ENCODE measurements around the gene PHKB. TPM values are rescaled to one million over a fixed set of nuclear protein-coding genes. Genes with fewer than 3 reads are reported as not detected.

PHKB gene
- total RNA-seq, 4 donors from 2014 or later: 62.0 to 164 (median 111) TPM

GRCh38 chr16:47611848-47612493 is 150.8 kb downstream of the PHKB start:
- no peak for DNase-seq
- Histone ChIP-seq H3K4me3 (no peak overlapping the region), H3K27ac (no peak overlapping the region), H3K27me3 (no peaks in the 10 kb centered on the region), H3K4me1 (no peaks in the 10 kb centered on the region), H3K36me3 (no peaks in the 10 kb centered on the region), H3K9me3 (no peaks in the 10 kb centered on the region)
- TF ChIP-seq POLR2A (IDR thresholded peaks at IDR 0.05): no peak
- TF ChIP-seq, protein P1, sequence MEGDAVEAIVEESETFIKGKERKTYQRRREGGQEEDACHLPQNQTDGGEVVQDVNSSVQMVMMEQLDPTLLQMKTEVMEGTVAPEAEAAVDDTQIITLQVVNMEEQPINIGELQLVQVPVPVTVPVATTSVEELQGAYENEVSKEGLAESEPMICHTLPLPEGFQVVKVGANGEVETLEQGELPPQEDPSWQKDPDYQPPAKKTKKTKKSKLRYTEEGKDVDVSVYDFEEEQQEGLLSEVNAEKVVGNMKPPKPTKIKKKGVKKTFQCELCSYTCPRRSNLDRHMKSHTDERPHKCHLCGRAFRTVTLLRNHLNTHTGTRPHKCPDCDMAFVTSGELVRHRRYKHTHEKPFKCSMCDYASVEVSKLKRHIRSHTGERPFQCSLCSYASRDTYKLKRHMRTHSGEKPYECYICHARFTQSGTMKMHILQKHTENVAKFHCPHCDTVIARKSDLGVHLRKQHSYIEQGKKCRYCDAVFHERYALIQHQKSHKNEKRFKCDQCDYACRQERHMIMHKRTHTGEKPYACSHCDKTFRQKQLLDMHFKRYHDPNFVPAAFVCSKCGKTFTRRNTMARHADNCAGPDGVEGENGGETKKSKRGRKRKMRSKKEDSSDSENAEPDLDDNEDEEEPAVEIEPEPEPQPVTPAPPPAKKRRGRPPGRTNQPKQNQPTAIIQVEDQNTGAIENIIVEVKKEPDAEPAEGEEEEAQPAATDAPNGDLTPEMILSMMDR (IDR thresholded peaks at IDR 0.05): no peak
- intact Hi-C loops (cut with DNase I; ENCODE audit: low total_unique reads): no loop called here

GRCh38 chr16:47612711-47613110 is 151.6 kb downstream of the PHKB start:
- Histone ChIP-seq H3K36me3 (no peaks in the 10 kb centered on the region), H3K27ac (no peak overlapping the region), H3K9me3 (no peaks in the 10 kb centered on the region), H3K4me3 (no peak overlapping the region), H3K4me1 (no peaks in the 10 kb centered on the region), H3K27me3 (no peaks in the 10 kb centered on the region)
- intact Hi-C loops (cut with DNase I; ENCODE audit: low total_unique reads): no loop called here
- DNase-seq: no peak
- TF ChIP-seq, protein P1 (IDR thresholded peaks at IDR 0.05): no peak
- no peak for TF ChIP-seq POLR2A (IDR thresholded peaks at IDR 0.05)

DNA sequence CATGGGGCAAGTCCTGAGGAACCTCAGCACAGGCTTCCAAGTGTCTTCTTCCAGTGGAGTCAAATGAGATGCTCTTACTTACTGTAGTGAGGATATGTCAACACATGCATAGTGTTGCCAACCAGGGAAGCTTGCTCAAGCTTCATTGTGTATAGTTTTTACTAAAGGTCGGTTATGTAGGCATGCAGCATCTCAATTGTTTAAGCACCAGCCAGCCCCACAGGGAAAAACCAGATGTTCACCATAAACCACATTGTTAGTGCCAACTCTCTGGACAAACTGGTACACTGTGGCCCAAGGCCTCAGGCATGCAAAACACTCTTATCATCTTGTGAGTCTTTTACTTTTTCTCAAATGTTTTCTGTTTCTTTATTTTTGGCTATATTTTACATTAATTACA is 152.1 kb downstream of the PHKB start:
- H3K9me3 ChIP-seq: no peaks in the 10 kb centered on the region
- no peak overlapping the region for H3K27ac ChIP-seq
- no peaks in the 10 kb centered on the region for H3K4me1 ChIP-seq
- intact Hi-C loops (cut with DNase I; ENCODE audit: low total_unique reads): no loop called here
- TF ChIP-seq POLR2A (IDR thresholded peaks at IDR 0.05): no peak
- TF ChIP-seq, protein P1 (IDR thresholded peaks at IDR 0.05): no peak
- no peaks in the 10 kb centered on the region for H3K36me3 ChIP-seq
- H3K27me3 ChIP-seq: no peaks in the 10 kb centered on the region
- DNase-seq: no peak
- H3K4me3 ChIP-seq: no peak overlapping the region

- H3K36me3 ChIP-seq: no peaks in the 10 kb centered on the region
- H3K27me3 ChIP-seq: no peaks in the 10 kb centered on the region
- H3K27ac ChIP-seq: no peak overlapping the region
- TF ChIP-seq POLR2A (IDR thresholded peaks at IDR 0.05): no peak
- TF ChIP-seq, protein P1 (IDR thresholded peaks at IDR 0.05): no peak
- no peaks in the 10 kb centered on the region for H3K9me3 ChIP-seq
- DNase-seq: no peak
- H3K4me3 ChIP-seq: no peak overlapping the region
- no peaks in the 10 kb centered on the region for H3K4me1 ChIP-seq
- intact Hi-C loops (cut with DNase I; ENCODE audit: low total_unique reads): no loop called here
Observed at GRCh38 chr16:47617732-47618131, 156.6 kb downstream of the PHKB start.

- H3K4me1 ChIP-seq: no peaks in the 10 kb centered on the region
- TF ChIP-seq, protein P1 (IDR thresholded peaks at IDR 0.05): no peak
- no peak for TF ChIP-seq POLR2A (IDR thresholded peaks at IDR 0.05)
- H3K27me3 ChIP-seq: no peaks in the 10 kb centered on the region
- H3K27ac ChIP-seq: no peak overlapping the region
- H3K36me3 ChIP-seq: no peaks in the 10 kb centered on the region
- DNase-seq: no peak
- intact Hi-C loops (cut with DNase I; ENCODE audit: low total_unique reads): no loop called here
- H3K4me3 ChIP-seq: no peak overlapping the region
- no peaks in the 10 kb centered on the region for H3K9me3 ChIP-seq
Observed at GRCh38 chr16:47622451-47623176, 161.5 kb downstream of the PHKB start.

Measured in uterus (tissue), 4 donors.